Hepatocyte (in vitro differentiated cells): Measurements from ENCODE around the gene PITX2. TPM values are rescaled to one million over a fixed set of nuclear protein-coding genes. Genes with fewer than 3 reads are reported as not detected.

ENCODE experiments used
- DNase-seq: peaks from one replicate; pipeline ENCODE4 v3.0.0-alpha.2; 2016; ENCODE audit warnings: low spot score
- H2AFZ ChIP-seq: fragments of 200-600 bp; sonication (generic); 2 replicates; pipeline ENCODE4 v1.6.0; 2016; ENCODE audit warnings: antibody characterized with exemption, mild to moderate bottlenecking
- H3K27ac ChIP-seq: fragments of 200-600 bp; sonication (generic); 2 replicates; pipeline ENCODE4 v1.5.1; 2016; ENCODE audit warnings: mild to moderate bottlenecking
- H3K27me3 ChIP-seq: fragments of 200-600 bp; sonication (generic); 2 replicates; pipeline ENCODE4 v1.6.1; 2016
- H3K36me3 ChIP-seq: fragments of 200-600 bp; sonication (generic); replicated peaks from 2 replicates; pipeline ENCODE4 v1.5.1; 2016; ENCODE audit warnings: low read depth; ENCODE audit not compliant: insufficient read depth
- H3K4me1 ChIP-seq: fragments of 200-600 bp; sonication (generic); 2 replicates; pipeline ENCODE4 v1.5.1; 2016; ENCODE audit warnings: mild to moderate bottlenecking, moderate library complexity; ENCODE audit not compliant: insufficient read depth
- H3K4me2 ChIP-seq: fragments of 200-600 bp; sonication (generic); 2 replicates; pipeline ENCODE4 v1.6.0; 2016
- H3K4me3 ChIP-seq: fragments of 200-600 bp; sonication (generic); 2 replicates; pipeline ENCODE4 v1.5.1; 2016; ENCODE audit warnings: mild to moderate bottlenecking
- H3K79me2 ChIP-seq: fragments of 200-600 bp; sonication (generic); 2 replicates; pipeline ENCODE4 v1.6.0; 2017; ENCODE audit warnings: mild to moderate bottlenecking
- H3K9me2 ChIP-seq: fragments of 200-600 bp; sonication (generic); replicated peaks from 2 replicates; pipeline ENCODE4 v1.6.0; 2017; ENCODE audit warnings: mild to moderate bottlenecking; ENCODE audit not compliant: insufficient read depth
- H3K9me3 ChIP-seq: fragments of 200-600 bp; sonication (generic); 2 replicates; pipeline ENCODE4 v1.5.1; 2016; ENCODE audit warnings: low read depth, mild to moderate bottlenecking
- H4K20me1 ChIP-seq: fragments of 200-600 bp; sonication (generic); 2 replicates; pipeline ENCODE4 v1.6.0; 2016; ENCODE audit warnings: mild to moderate bottlenecking; ENCODE audit not compliant: insufficient read depth, poor library complexity, severe bottlenecking
- EZH2 ChIP-seq: fragments of 200-600 bp; sonication (generic); IDR thresholded peaks from 2 replicates; pipeline ENCODE4 v1.6.1; 2016; ENCODE audit warnings: antibody characterized with exemption, mild to moderate bottlenecking, borderline replicate concordance
- EZH2phosphoT487 ChIP-seq: fragments of 200-600 bp; sonication (generic); IDR thresholded peaks from one replicate; pipeline ENCODE4 v1.6.1; 2018; ENCODE audit warnings: antibody characterized with exemption, mild to moderate bottlenecking, low read depth, moderate library complexity; ENCODE audit not compliant: unreplicated experiment, severe bottlenecking
- WGBS: methylation state at CpG from one replicate; pipeline ENCODE4 v1.1.6; 2016; ENCODE audit warnings: low lambda C conversion rate; ENCODE audit errors: missing lambda C conversion rate; 5-methylcytosine and 5-hydroxymethylcytosine counted together
- polyA plus RNA-seq: library from polyadenylated mRNA; unstranded; fragments of >200 nt; fragmentation: Nextera tagmentation; extraction: Ambion mirVana; gene quantifications from 2 replicates; pipeline ENCODE4 v1.2.1, GENCODE V29; 2016
- total RNA-seq: library from RNA; depleted of rRNA; stranded (reverse); fragments of >200 nt; gene quantifications from 2 replicates; pipeline ENCODE4 v1.2.3, GENCODE V29; 2014
- TF ChIP-seq, protein P1 (sequence below): fragments of 200-600 bp; sonication (generic); IDR thresholded peaks from 2 replicates; pipeline ENCODE4 v1.5.1; 2016; ENCODE audit warnings: antibody characterized with exemption, mild to moderate bottlenecking; ENCODE audit not compliant: poor library complexity

Gene PITX2
- total and polyA plus RNA-seq, 2 experiments from 2014 or later = 80.5 to 147 TPM

DNA sequence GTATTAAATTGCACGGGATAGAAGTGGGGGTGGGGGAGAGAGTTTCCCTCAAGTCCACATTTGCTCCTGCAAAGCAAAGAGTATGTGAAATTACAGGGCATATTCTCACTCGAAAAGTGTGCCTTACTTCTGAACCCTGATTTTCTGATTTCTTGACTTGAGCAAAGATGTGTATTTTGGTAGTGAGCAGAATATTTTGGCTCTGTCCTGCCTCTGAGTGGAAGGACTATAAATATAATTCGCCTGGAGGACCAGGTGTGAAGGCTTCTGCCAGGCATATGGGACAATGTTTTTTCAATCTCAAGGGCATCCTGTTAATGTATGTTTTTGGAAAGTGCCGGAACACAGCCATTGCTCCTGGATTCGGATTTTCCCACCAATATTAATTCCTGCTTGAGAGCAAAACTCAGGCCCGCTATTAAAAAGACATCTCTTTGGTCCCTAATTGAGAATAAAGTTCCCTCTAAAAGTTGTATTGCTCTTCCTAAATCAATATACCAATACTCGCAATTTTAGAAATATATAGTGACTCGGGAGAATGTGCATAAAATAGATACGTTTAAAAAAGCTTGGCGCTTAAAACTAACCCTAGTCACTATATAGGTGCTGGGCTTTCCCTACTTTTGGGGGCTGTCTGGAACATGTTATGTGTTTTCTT, 15.3 kb upstream of the PITX2 start:
- TF ChIP-seq EZH2phosphoT487 (peak; percentile 54), EZH2 (no peak)
- TF ChIP-seq, protein P1, sequence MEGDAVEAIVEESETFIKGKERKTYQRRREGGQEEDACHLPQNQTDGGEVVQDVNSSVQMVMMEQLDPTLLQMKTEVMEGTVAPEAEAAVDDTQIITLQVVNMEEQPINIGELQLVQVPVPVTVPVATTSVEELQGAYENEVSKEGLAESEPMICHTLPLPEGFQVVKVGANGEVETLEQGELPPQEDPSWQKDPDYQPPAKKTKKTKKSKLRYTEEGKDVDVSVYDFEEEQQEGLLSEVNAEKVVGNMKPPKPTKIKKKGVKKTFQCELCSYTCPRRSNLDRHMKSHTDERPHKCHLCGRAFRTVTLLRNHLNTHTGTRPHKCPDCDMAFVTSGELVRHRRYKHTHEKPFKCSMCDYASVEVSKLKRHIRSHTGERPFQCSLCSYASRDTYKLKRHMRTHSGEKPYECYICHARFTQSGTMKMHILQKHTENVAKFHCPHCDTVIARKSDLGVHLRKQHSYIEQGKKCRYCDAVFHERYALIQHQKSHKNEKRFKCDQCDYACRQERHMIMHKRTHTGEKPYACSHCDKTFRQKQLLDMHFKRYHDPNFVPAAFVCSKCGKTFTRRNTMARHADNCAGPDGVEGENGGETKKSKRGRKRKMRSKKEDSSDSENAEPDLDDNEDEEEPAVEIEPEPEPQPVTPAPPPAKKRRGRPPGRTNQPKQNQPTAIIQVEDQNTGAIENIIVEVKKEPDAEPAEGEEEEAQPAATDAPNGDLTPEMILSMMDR = no peak
- peak overlapping the region; percentile 13 for H3K4me3 ChIP-seq
- H3K79me2 ChIP-seq = peaks cover 56% of the 10 kb centered on the region
- no peak overlapping the region for H2AFZ ChIP-seq
- no peaks in the 10 kb centered on the region for H3K36me3 ChIP-seq
- no peak for DNase-seq
- no peaks in the 10 kb centered on the region for H3K4me1 ChIP-seq
- peak overlapping the region; percentile 91 for H3K27ac ChIP-seq
- H3K9me3 ChIP-seq = no peaks in the 10 kb centered on the region
- peaks cover 77% of the 10 kb centered on the region for H3K27me3 ChIP-seq
- no peaks in the 10 kb centered on the region for H3K9me2 ChIP-seq
- H3K4me2 ChIP-seq = peak overlapping the region; percentile 91
- WGBS = 37% methylated on average over 10 of the region's 10 CpGs
- H4K20me1 ChIP-seq = no peaks in the 10 kb centered on the region

DNA sequence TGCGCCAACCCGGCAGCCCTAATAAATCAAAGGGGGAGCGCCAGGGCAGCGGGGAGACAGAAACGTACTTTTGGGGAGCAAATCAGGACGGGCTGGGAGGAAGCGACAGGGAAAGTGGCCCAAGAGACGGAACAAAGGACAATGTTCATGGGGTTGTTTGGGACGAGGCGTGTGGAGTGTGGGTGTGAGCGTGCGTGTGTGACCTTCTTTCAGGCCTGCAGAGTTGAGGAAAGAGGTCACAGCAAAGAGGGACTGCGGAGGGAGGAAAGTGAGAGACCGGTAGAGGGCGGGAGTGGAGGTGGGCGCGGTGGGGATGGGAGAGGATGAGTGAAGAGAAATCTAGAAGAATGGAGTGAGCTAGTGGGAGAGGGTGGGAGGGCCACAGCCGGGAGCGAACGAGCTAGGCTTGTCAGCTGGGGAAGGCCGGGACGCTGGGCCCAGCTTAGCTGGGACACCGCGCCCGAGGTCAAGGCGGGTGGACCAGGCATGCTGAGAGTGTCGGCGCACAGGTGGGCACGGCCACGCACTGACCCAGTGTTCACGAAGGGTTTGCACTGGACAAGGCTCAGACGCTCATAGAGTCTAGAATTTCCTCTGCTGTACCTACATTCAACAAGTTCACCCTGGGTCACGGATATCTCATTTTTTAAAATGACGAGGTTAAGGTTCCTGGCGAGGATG, 14.7 kb upstream of the PITX2 start:
- no peaks in the 10 kb centered on the region for H3K9me2 ChIP-seq
- 12% methylated on average over 25 of the region's 35 CpGs for WGBS
- peak overlapping the region; percentile 57 for H2AFZ ChIP-seq
- H3K36me3 ChIP-seq = no peaks in the 10 kb centered on the region
- DNase-seq = peak; percentile 68
- no peak for TF ChIP-seq EZH2
- TF ChIP-seq EZH2phosphoT487 = no peak
- TF ChIP-seq, protein P1 = peak; percentile 44
- H4K20me1 ChIP-seq = no peaks in the 10 kb centered on the region
- peak overlapping the region; percentile 41 for H3K4me3 ChIP-seq
- H3K27me3 ChIP-seq = peaks cover 80% of the 10 kb centered on the region
- H3K4me2 ChIP-seq = peak overlapping the region; percentile 91
- H3K9me3 ChIP-seq = no peaks in the 10 kb centered on the region
- peaks cover 63% of the 10 kb centered on the region for H3K79me2 ChIP-seq
- H3K27ac ChIP-seq = peak overlapping the region; percentile 91
- H3K4me1 ChIP-seq = no peaks in the 10 kb centered on the region

DNA sequence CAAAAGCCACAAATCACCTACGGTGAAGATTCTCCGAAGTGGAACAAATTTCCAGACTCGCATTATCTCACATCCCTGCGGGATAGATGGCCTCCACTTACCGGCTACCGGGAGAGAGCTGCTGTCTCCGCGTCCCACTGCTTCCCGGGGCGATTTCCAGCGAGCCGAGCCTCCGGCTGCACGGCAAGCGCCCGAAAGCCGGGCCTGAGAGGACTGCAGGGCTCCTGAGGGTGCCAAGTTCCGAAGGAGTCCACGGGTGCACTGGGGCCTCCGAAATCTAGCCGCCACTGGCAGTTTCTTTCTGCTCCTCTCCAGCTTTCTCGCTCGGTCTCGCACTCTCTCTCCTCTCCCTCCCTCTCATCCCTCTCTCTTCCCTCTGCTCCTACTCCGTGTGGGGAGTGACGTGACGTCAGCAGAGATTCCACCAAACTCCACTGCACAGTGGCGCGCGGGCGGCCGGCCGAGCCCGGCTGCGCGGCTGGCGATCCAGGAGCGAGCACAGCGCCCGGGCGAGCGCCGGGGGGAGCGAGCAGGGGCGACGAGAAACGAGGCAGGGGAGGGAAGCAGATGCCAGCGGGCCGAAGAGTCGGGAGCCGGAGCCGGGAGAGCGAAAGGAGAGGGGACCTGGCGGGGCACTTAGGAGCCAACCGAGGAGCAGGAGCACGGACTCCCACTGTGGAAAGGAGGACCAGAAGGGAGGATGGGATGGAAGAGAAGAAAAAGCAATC, 14.0 kb upstream of the PITX2 start:
- Histone ChIP-seq H3K9me2 (no peaks in the 10 kb centered on the region), H3K36me3 (no peaks in the 10 kb centered on the region), H3K4me2 (peak overlapping the region; percentile 91), H2AFZ (peak overlapping the region; percentile 57), H3K4me1 (peaks cover 4% of the 10 kb centered on the region), H3K4me3 (peak overlapping the region; percentile 41), H3K9me3 (no peaks in the 10 kb centered on the region), H3K27me3 (peaks cover 74% of the 10 kb centered on the region), H3K79me2 (peaks cover 68% of the 10 kb centered on the region), H4K20me1 (no peaks in the 10 kb centered on the region), H3K27ac (peak overlapping the region; percentile 91)
- peak; percentile 78 for TF ChIP-seq EZH2
- TF ChIP-seq, protein P1 = no peak
- TF ChIP-seq EZH2phosphoT487 = peak; percentile 23
- WGBS = under 1% methylated on average over 52 of the region's 56 CpGs
- DNase-seq = peak; percentile 87
